Measurements from ENCODE around the gene INPP5D. TPM values are rescaled to one million over a fixed set of nuclear protein-coding genes. Genes with fewer than 3 reads are reported as not detected.

Gene INPP5D
- total RNA-seq, 1 donor from 2014 or later: 3.7 TPM

DNA sequence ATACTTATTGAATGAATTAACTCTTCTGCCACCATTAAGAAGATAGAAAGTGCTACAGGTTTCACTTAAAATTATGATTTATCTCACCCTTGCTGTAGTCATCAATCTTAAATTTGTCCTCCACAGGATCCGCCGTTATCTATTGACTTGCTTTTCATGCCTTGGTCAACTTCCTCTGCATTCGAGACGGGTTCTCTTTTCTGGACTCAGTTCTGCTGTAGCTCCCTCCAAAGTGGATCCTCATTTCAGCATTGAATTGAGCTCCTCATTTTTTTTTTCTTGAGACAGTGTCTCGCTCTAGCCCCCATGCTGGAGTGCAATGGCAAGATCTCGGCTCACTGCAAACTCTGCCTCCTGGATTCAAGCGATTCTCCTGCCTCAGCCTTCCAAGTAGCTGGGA, 27.6 kb downstream of the INPP5D start:
- Histone ChIP-seq H3K27me3 (ENCODE audit: control insufficient read depth, insufficient read depth, low read length) (no peaks in the 10 kb centered on the region), H3K36me3 (ENCODE audit: control insufficient read depth, insufficient read depth, low read length) (no peaks in the 10 kb centered on the region), H3K4me3 (ENCODE audit: low read depth, low read length) (no peak overlapping the region)
- no peak for DNase-seq (ENCODE audit: low read depth)
- TF ChIP-seq, protein P1, sequence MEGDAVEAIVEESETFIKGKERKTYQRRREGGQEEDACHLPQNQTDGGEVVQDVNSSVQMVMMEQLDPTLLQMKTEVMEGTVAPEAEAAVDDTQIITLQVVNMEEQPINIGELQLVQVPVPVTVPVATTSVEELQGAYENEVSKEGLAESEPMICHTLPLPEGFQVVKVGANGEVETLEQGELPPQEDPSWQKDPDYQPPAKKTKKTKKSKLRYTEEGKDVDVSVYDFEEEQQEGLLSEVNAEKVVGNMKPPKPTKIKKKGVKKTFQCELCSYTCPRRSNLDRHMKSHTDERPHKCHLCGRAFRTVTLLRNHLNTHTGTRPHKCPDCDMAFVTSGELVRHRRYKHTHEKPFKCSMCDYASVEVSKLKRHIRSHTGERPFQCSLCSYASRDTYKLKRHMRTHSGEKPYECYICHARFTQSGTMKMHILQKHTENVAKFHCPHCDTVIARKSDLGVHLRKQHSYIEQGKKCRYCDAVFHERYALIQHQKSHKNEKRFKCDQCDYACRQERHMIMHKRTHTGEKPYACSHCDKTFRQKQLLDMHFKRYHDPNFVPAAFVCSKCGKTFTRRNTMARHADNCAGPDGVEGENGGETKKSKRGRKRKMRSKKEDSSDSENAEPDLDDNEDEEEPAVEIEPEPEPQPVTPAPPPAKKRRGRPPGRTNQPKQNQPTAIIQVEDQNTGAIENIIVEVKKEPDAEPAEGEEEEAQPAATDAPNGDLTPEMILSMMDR (IDR thresholded peaks at IDR 0.05; ENCODE audit: insufficient read depth, low read length, poor library complexity, severe bottlenecking): no peak

DNA sequence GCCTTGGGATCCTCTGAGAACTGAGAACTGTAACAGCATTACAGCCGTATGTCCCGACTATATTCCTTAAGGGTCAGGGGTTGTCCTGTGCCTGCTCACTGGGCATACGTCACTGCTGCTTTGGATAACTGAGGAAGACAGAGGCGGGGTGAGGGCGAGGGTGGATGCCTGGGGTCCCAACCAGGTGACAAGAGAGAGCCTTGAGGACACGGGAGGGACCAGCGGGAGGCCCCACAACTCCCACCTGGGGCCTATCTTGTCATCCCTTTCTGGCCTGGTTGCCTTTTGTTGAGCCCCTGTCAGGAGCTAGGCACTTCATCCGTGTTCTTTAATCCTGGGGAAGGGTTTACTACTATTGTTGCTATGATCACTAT, 28.8 kb downstream of the INPP5D start:
- Histone ChIP-seq H3K4me3 (ENCODE audit: low read depth, low read length) (no peak overlapping the region), H3K36me3 (ENCODE audit: control insufficient read depth, insufficient read depth, low read length) (no peaks in the 10 kb centered on the region), H3K27me3 (ENCODE audit: control insufficient read depth, insufficient read depth, low read length) (no peaks in the 10 kb centered on the region)
- no peak for DNase-seq (ENCODE audit: low read depth)
- TF ChIP-seq, protein P1 (IDR thresholded peaks at IDR 0.05; ENCODE audit: insufficient read depth, low read length, poor library complexity, severe bottlenecking): no peak

DNA sequence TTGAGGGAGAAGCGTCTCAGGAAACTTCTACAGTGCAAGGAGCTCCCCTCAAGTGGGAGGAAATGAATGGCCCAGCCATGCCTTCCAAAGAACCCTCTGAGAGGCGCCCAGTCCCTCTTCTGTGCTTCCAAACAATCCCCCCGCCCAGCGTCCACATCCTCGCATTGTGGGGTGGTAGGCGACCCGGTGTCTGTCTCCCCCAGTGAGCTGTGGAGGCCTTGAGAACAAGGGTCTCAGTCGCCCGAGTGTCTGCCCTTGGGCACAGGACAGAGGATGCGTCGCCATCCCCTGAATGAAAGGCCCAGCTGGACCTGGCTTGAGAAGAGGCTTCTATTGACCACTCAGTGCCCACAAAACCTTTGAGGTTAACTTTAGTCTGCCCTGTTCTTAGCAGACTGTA, 29.7 kb downstream of the INPP5D start:
- peaks cover 2% of the 10 kb centered on the region for H3K27me3 ChIP-seq (ENCODE audit: control insufficient read depth, insufficient read depth, low read length)
- TF ChIP-seq, protein P1 (IDR thresholded peaks at IDR 0.05; ENCODE audit: insufficient read depth, low read length, poor library complexity, severe bottlenecking): no peak
- no peak overlapping the region for H3K4me3 ChIP-seq (ENCODE audit: low read depth, low read length)
- no peaks in the 10 kb centered on the region for H3K36me3 ChIP-seq (ENCODE audit: control insufficient read depth, insufficient read depth, low read length)
- no peak for DNase-seq (ENCODE audit: low read depth)

DNA sequence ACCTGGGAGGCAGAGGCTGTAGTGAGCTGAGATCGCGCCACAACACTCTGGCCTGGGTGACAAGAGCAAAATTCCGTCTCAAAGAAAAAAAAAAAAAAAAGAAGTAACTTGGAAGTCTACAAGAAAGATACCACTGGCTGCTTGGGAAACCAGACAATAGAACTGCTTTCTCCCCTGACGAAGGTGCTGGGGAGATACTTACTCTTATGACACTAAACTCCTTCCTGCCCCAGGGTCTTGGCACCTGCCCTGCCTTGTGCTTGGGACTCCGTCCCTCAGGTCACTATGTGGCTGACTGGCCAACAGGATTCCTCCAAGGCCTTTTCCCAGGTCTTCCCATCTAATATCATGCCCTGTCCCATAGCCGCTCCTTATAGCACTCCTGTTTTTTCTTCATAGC, 30.7 kb downstream of the INPP5D start:
- peaks cover 2% of the 10 kb centered on the region for H3K27me3 ChIP-seq (ENCODE audit: control insufficient read depth, insufficient read depth, low read length)
- H3K36me3 ChIP-seq (ENCODE audit: control insufficient read depth, insufficient read depth, low read length): no peaks in the 10 kb centered on the region
- no peak for DNase-seq (ENCODE audit: low read depth)
- no peak overlapping the region for H3K4me3 ChIP-seq (ENCODE audit: low read depth, low read length)
- TF ChIP-seq, protein P1 (IDR thresholded peaks at IDR 0.05; ENCODE audit: insufficient read depth, low read length, poor library complexity, severe bottlenecking): no peak

DNA sequence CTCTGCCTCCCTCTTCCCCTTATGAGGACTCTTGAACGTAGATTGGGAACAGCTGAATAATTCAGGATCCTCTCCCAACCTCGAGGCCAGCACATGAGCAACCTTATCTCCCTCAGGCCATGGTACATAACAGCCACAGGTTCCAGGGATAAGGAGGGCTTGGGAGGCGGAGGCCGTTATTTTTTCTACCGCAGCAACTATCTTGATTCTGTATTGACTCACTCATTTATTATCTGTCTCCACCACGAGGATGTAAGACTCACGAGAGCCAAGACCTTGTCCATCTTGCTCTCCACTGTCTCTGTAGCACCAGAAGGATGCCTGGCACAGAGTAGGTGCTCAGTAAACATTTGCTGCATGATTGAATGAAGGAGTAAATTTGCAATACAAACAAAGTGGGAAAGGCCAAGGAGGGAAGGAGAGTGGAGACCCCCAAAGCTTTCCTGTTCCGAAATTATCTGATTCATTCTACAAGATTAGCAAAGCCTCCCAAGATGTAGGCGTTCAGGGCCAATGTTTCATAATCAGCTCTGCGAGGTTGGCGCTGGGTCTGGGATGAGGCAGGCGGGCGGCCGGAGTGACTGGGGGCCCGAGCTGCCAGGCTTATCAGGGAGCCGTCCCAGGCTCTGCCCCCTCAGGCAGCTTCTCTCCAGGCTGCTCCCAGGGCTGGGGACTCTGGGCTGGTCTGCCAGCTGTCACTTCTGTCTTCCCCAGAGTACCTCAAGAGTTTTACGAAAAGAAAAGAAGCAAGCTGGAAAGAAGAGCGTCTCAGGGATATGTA, 31.6 kb downstream of the INPP5D start:
- TF ChIP-seq, protein P1 (IDR thresholded peaks at IDR 0.05; ENCODE audit: insufficient read depth, low read length, poor library complexity, severe bottlenecking): no peak
- DNase-seq (ENCODE audit: low read depth): no peak
- no peak overlapping the region for H3K4me3 ChIP-seq (ENCODE audit: low read depth, low read length)
- no peaks in the 10 kb centered on the region for H3K36me3 ChIP-seq (ENCODE audit: control insufficient read depth, insufficient read depth, low read length)
- peaks cover 2% of the 10 kb centered on the region for H3K27me3 ChIP-seq (ENCODE audit: control insufficient read depth, insufficient read depth, low read length)
